HG02588 (cell line): Measurements from ENCODE around the gene PCDHGA1.
"Not testable (repeated sequence)": the region's sequence is repeated elsewhere in the genome, so short reads cannot be mapped to it uniquely, and the experiment has no call there.

Experiments
- ATAC-seq: cut with Tn5 transposase; IDR thresholded peaks from one replicate; pipeline ENCODE4 v1.9.1; 2021; ENCODE audit warnings: mild to moderate bottlenecking, moderate library complexity; ENCODE audit not compliant: unreplicated experiment

Gene PCDHGA1

DNA sequence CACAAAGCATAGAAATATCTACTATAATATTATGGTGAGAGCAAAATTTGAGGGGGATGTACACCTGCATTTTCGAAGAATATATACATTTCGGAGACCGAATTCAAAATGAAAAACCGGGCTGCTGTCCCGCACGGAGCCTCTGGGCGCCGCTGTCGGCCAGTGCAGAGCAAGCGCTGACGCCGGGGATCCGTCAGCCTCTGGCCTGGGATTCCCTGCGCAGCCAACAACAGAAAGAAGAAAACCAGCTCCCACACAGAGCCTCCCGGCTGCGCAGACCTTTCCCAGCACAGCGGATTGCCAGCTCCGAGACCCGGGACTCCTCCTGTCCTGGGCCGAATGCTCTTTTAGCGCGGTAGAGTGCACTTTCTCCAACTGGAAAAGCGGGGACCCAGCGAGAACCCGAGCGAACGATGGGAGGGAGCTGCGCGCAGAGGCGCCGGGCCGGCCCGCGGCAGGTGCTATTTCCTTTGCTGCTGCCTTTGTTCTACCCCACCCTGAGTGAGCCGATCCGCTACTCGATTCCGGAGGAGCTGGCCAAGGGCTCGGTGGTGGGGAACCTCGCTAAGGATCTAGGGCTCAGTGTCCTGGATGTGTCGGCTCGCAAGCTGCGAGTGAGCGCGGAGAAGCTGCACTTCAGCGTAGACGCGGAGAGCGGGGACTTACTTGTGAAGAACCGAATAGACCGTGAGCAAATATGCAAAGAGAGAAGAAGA, 77.6 kb downstream of the PCDHGA1 start, which contains the start of gene PCDHGB6:
Gene PCDHGB6, plus strand, starts transcription at position 232 of the 716 bp plus-strand sequence. Its CDS starts 182 bp downstream, at position 414.
- peak; percentile 81 for ATAC-seq

- ATAC-seq: no peak
These were observed 79.4 kb downstream of the PCDHGA1 start for GRCh38 chr5:141409598-141410306.

DNA sequence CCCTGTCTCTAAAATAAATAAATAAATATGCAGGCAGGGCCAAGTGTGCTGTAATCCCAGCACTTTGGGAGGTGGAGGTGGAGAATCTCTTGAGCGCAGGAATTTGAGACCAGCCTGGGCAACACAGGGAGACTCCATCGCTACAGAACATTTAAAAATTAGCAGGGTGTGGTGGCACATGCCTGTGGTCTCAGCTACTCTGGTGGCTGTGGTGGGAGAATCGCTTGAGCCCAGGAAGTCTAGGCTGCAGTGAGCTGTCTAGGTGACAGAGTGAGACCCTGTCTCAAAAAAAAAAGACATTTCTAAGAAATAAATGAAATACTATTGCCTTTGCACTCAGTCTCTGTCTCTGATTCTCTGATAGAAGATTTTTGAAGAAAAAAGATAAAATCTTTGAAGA, 81.3 kb downstream of the PCDHGA1 start:
- ATAC-seq: no peak

DNA sequence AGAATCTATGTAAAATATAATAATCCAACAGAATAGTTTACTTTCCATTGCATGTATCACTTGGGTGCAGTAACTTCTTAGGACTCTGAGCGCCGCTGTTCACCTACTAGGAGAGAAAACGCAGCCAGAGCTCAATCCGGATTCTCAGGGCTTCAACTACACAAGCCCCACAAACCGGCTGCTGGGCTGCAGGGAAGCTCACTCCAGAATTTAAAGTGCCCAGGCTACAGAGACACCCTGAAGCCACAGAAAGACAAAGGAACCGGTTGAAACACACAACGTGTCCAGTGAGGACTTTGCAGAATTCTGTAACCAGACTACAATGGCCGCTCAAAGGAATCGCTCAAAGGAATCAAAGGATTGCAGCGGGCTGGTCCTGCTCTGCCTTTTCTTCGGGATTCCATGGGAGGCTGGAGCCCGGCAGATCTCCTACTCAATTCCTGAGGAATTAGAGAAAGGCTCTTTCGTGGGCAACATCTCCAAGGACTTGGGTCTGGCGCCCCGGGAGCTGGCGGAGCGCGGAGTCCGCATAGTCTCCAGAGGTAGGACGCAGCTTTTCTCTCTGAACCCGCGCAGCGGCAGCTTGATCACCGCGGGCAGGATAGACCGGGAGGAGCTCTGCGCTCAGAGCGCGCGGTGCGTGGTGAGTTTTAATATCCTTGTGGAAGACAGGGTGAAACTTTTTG, 82.7 kb downstream of the PCDHGA1 start, which contains the start of gene PCDHGA10:
Gene PCDHGA10, plus strand, starts transcription at position 134 of the 686 bp plus-strand sequence. Its CDS starts 189 bp downstream, at position 323.
- peak; percentile 41 for ATAC-seq

DNA sequence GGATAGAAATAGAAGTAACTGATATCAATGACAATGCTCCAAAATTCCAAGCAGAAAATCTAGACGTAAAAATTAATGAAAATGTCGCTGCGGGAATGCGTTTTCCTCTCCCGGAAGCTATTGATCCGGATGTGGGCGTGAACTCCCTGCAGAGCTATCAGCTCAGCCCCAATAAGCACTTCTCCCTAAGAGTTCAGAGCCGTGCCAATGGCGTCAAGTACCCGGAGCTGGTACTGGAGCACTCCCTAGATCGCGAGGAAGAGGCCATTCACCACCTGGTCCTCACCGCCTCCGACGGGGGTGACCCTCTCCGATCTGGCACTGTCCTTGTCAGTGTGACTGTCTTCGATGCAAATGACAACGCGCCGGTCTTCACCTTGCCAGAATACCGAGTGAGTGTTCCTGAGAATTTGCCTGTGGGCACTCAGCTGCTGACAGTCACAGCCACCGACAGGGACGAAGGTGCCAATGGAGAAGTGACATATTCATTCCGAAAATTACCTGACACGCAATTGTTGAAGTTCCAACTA, 83.3 kb downstream of the PCDHGA1 start:
- no peak for ATAC-seq

GRCh38 chr5:141414548-141415274, 84.4 kb downstream of the PCDHGA1 start:
- not testable (repeated sequence) for ATAC-seq

- not testable (repeated sequence) for ATAC-seq
These were observed 84.9 kb downstream of the PCDHGA1 start for GRCh38 chr5:141415275-141415618.

DNA sequence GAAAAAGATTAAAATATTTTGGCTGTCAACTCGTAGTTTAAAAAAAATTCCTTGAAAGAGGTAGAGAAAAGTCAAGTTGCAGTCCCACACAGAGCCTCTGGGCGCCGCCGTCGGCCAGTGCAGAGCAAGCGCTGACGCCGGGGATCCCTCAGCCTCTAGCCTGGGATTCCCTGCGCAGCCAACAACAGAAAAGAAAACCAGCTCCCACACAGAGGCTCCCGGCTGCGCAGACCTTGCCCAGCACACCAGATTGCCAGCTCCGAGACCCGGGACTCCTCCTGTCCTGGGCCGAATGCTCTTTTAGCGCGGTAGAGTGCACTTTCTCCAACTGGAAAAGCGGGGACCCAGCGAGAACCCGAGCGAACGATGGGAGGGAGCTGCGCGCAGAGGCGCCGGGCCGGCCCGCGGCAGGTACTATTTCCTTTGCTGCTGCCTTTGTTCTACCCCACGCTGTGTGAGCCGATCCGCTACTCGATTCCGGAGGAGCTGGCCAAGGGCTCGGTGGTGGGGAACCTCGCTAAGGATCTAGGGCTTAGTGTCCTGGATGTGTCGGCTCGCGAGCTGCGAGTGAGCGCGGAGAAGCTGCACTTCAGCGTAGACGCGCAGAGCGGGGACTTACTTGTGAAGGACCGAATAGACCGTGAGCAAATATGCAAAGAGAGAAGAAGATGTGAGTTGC, 87.3 kb downstream of the PCDHGA1 start, which contains the start of gene PCDHGB7:
Gene PCDHGB7, plus strand, starts transcription at position 184 of the 679 bp plus-strand sequence. Its CDS starts 183 bp downstream, at position 367.
- peak; percentile 83 for ATAC-seq

DNA sequence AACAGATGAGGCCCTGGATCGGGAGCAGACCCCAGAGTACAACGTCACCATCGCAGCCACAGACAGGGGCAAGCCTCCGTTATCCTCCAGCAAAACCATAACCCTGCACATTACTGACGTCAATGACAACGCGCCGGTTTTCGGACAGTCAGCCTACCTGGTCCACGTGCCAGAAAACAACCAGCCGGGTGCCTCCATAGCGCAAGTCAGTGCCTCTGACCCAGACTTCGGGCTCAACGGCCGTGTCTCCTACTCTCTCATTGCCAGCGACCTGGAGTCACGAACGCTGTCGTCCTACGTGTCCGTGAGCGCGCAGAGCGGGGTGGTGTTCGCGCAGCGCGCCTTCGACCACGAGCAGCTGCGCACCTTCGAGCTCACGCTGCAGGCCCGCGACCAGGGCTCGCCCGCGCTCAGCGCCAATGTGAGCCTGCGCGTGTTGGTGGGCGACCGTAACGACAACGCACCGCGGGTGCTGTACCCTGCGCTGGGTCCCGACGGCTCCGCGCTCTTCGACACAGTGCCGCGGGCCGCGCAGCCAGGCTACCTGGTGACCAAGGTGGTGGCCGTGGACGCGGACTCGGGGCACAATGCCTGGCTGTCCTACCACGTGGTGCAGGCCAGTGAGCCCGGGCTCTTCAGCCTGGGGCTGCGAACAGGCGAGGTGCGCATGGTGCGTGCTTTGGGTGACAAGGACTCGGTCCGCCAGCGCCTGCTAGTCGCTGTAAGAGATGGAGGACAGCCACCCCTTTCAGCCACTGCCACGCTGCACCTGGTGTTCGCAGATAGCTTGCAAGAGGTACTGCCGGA, 89.0 kb downstream of the PCDHGA1 start:
- ATAC-seq: no peak

DNA sequence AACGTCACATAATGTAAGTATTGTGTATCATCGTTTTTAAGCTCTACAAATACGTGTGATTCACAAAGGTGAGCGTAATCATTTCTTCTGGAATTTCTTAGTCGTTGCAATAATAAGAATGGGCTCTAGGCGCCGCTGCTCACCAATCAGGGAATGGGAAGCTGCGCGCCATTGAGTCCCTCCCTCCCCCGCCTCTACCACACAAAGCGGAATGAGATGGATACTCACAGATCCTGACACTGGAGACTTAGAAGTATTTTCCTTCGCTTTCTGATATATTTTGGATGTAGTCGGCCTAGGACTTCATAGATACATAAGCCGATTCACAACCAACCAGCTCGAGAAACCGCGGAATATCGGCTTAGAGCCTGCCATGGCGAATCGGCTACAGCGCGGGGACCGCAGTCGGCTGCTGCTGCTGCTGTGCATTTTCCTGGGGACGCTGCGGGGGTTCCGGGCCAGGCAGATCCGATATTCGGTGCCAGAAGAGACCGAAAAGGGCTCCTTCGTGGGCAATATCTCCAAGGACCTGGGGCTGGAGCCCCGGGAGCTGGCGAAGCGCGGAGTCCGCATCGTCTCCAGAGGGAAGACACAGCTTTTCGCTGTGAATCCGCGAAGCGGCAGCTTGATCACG, 90.7 kb downstream of the PCDHGA1 start, which contains the start of gene PCDHGA11:
Gene PCDHGA11, plus strand, starts transcription at position 197 of the 634 bp plus-strand sequence. Its CDS starts 177 bp downstream, at position 374.
- no peak for ATAC-seq

- no peak for ATAC-seq
These were observed 91.2 kb downstream of the PCDHGA1 start for GRCh38 chr5:141421489-141421855.

DNA sequence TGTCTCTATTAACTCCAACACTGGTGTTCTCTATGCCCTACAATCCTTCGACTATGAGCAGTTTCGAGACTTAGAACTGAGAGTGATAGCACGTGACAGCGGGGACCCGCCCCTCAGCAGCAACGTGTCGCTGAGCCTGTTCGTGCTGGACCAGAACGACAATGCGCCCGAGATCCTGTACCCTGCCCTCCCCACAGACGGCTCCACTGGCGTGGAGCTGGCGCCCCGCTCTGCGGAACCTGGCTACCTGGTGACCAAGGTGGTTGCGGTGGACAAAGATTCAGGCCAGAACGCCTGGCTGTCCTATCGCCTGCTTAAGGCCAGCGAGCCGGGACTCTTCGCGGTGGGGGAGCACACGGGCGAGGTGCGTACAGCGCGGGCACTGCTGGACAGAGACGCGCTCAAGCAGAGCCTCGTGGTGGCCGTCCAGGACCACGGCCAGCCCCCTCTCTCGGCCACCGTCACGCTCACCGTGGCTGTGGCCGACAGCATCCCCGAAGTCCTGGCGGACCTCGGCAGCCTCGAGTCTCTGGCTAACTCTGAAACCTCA, 92.5 kb downstream of the PCDHGA1 start:
- no peak for ATAC-seq

GRCh38 chr5:141427783-141428426, 97.6 kb downstream of the PCDHGA1 start:
- no peak for ATAC-seq

- ATAC-seq: no peak
These were observed 100.2 kb downstream of the PCDHGA1 start, which contains the start of gene PCDHGA12 for GRCh38 chr5:141430332-141431113. PCDHGA12 (plus strand) TSS chr5:141430507; CDS start chr5:141430760, 253 bp downstream.

GRCh38 chr5:141431286-141431685, 101.0 kb downstream of the PCDHGA1 start:
- no peak for ATAC-seq

DNA sequence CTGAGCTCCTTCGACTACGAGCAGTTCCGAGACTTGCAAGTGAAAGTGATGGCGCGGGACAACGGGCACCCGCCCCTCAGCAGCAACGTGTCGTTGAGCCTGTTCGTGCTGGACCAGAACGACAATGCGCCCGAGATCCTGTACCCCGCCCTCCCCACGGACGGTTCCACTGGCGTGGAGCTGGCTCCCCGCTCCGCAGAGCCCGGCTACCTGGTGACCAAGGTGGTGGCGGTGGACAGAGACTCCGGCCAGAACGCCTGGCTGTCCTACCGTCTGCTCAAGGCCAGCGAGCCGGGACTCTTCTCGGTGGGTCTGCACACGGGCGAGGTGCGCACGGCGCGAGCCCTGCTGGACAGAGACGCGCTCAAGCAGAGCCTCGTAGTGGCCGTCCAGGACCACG, 102.0 kb downstream of the PCDHGA1 start:
- ATAC-seq: not testable (repeated sequence)

GRCh38 chr5:141432726-141433125, 102.4 kb downstream of the PCDHGA1 start:
- not testable (repeated sequence) for ATAC-seq
